HG02870 (cell line): ENCODE results near the gene ALDH3A2.

Experiments used
- ATAC-seq: cut with Tn5 transposase; IDR thresholded peaks from one replicate; pipeline ENCODE4 v1.9.1; 2021; ENCODE audit warnings: mild to moderate bottlenecking, moderate library complexity; ENCODE audit not compliant: unreplicated experiment

The ALDH3A2 gene

DNA sequence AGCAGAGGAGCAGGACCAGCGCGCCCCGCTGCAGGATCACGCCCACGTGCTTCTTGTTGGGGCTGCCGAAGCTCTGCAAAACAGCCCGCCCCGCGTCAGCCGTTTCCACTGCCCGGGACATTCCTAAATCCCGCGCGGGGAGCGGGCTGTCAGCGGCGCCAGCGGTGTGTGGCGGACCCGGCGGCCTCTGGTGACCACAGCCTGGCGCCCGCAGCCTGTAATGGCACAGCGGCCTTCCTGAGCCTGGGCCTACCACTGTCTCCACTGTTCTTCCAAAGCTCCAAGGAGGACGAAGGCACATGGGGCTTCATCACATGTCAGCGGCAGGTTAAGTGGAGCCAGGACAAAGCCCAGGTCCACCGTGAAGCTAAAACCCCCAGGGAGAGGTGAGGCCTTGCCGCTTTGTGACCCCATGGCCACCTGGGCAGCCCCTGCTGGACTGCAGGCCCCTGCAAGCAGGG is 65.4 kb downstream of the ALDH3A2 start:
- no peak for ATAC-seq

DNA sequence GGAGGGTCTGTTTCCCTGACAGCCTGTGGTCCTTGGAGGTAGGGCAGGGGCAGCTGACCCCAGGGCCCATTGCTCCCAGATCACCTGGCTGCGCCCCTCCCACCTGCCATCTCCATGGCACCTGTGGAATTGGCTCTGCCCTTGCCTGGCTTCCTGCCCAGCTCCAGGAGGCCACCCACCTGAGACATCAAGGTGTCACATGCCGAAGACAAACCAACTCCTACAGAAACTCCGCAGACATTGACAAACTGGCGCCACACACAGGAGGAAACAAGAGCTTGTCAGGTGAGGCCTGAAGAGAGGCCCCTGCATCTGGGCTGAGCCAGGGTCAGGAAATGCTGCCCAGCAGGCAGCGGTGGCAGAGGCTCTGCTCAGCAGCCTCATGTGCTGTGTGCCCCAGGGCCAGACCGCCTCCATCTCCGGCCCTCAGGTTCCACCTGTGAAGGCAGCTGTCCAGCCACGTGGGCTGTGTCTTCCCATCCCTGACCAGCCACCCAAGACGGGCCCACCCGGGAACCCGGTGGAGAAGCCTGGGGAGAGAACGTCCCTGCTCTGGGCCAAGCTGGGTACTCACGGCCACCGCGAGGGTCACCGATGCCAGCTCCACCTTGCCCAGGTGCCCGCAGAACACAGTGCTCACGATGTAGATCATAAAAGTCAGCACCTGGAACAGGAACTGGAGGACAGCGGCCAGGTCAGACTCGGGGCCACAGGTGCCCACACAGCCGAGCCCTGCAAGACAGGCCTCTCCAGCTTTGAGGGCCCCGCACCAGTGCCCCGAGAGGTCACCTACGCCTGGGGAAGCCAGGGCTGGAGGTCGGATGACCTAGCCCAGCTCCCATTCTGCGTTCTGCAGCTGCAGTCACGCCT is 66.2 kb downstream of the ALDH3A2 start:
- no peak for ATAC-seq

DNA sequence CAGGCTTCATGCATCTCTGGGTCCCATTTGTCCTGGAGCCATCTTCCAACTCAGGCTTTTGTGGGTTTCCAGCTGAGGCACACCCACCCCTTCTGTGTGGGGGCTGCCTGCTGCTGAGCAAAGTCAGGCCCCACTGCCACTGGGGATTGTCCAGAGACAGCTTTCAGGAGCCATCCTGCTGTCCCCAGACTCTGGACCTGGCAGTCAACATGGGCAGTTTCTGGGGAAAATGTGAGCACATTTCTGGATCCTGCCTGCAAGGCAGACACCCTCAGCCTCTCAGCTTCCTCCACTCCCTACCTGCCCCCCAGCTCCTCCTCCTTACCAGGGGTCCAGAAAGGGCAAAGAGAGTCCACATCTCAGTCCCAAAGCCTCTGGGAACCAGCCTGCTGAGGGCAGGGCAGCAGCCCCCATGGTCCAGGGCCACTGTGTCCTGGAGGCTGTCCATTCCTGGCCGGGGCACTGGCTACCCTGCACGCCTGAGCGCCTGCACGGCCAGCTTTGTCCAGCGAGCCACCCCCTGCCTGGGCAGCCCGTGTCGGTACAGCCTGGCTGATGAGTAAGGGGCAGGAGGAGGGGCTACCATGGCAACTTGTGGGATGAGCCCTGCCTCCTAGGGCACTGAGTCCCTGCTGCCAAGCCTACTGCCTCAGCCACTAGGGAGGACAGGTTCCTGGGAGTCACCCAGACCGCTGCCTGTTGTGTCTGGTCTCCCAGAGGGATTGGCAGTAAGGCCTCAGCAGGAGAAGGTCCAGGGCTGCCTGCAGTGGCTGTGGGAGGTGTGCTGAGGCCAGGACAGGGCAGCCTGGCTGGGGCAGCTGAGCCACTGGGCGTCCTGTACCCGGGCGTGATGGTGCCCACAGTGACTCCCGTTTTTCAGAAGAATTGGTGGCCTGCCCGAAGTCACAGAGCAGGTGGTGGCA is 67.8 kb downstream of the ALDH3A2 start, which contains the start of gene SLC47A2:
Gene SLC47A2, minus strand, starts transcription at position 477 of the 923 bp plus-strand sequence. Its CDS starts 29 bp downstream, at position 448.
- no peak for ATAC-seq

DNA sequence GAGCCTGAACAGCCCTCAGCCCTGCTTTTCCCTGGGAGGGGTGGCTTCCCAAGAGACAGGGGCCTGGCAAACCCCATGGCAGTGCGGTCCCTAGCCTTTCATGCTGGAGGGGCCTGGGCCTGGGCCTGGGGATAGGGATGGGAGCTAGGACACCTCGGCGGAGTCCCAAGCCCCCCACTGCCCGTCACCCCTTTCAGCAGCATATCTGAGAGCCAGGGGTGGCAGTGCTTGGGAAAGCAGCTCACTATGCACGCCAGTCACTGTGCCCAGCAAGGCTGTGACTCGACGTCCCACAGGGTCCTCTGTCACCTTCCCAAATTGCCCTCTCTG is 68.4 kb downstream of the ALDH3A2 start:
- ATAC-seq: no peak

DNA sequence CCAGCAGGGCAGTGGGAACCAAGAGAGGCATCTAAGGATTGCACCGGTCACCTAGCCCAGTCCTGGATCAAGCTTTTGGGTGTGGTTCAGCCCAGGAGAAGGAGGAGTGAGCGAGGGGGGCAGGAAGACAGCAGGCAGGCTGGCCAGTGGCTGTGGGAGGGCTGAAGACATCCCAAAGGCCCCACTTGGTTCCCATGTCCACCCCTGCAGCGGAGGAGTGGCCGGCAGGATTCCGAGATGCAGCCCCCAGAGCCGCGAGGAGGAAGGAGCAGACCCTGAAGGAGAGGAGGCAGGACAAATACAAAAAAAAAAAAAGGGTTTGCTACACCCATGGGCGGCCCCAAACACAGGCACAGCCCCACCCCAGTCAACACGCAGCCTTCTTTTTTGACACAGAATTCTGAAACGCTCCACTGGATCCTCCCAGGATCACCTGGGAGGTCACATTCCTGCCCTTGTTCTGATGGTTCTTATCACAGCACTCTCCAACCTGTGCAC is 68.9 kb downstream of the ALDH3A2 start:
- no peak for ATAC-seq

DNA sequence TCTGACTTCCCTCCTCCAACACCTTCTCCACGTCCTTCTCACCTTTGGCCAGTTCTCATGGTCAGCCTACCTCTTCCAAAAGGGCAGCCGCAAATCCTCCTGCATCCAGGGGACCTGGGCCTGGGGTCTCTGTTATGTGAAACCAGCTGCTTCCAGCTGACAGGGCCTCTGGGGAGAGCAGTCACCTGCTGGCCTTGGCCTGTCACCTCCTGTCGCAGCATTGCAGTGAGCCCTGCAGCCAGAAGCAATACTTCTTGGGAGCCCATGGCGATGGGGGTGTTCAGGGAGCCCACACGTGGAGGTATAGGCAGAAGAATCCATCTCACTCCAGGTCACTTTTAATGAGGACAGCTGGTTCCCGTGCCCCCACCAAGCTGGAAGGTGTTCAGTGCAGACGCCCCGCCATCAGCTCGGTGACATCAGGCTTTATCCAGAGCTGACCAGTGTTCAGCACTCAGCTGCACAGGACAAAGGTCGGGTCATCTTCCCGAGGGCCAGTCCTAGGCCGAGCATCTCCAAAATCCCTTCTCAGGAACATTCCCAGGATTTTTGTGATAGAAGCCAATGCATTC is 69.6 kb downstream of the ALDH3A2 start:
- ATAC-seq: no peak

DNA sequence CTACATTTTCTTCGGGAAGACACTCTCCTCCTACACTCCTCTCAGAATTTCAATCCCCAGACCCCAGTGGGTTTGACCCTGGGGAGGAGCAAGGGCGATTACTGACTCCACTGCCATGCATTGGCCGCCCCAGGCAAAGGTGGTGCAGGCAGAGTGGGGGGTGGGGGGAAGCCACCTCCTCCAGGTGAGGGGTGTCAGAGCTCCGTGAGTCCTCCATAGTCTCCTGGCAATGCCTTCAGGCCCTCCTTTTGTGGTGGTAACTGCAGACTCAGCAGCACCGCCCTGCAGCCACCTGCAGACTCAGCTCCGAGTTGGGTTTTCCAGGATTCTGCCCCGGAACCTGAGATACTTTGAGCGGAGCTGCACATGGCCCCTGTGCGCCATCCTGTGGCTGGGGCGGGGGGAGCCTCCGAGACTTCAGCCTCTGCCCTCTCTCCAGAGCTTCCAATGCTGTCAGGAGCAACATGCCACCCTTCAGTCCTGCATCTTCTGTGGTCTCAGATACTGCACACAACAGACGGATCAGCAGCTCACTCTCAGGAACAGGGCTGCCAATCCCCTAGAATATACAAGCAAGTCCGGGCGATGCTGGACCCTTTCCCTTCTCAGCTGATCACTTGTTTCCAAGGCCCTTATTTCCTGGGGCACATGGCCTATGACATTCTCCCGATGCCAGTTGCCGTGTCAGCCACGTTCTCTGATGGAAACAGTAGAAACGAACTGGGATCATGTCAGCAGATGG is 70.2 kb downstream of the ALDH3A2 start:
- no peak for ATAC-seq

DNA sequence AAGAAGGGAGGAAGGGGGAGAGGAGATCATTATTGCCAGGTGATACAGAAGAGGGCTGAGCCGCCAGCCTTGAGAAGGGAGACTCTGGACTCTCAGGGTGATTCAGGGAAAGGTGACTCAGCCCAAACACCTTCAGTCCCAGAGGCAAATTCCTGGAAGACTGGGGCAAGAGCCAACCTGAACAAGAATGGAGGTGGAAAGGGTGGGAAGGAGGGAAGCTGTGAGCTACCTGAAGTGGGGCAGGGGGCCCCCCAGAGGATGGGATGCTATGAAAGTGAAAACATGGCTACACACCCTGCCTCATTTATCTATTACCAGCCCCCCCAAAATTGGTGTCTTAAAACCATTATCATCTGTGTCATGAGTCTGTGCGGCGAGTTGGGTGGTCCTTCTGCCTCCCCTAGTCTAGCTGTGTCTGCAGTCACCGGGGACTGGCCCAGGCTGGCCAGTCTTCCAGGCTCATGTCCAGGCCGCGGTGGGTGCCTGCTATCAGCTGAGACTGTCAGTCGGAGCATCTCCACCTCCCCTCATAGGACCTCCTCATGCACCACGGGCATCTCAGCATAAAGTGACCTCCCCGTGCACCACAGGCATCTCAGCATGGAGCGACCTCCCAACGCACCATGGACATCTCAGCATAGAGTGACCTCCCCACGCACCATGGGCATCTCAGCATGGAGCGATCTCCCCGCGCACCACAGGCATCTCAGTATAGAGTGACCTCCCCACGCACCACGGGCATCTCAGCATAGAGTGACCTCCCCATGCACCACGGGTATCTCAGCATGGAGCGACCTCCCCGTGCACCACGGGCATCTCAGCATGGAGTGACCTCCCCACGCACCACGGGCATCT is 71.0 kb downstream of the ALDH3A2 start:
- ATAC-seq: no peak

DNA sequence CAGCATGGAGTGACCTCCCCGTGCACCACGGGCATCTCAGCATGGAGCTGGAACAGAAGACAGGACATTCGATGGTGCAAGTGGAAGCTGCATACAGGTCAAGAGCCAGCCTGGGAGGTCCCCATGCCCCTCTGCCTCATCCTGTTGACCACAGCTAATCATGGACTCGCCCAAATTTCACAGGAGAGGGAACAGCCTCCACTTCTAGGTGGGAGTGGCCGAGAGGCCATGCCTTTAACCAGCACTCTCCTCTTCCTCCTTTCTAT is 71.6 kb downstream of the ALDH3A2 start:
- no peak for ATAC-seq

DNA sequence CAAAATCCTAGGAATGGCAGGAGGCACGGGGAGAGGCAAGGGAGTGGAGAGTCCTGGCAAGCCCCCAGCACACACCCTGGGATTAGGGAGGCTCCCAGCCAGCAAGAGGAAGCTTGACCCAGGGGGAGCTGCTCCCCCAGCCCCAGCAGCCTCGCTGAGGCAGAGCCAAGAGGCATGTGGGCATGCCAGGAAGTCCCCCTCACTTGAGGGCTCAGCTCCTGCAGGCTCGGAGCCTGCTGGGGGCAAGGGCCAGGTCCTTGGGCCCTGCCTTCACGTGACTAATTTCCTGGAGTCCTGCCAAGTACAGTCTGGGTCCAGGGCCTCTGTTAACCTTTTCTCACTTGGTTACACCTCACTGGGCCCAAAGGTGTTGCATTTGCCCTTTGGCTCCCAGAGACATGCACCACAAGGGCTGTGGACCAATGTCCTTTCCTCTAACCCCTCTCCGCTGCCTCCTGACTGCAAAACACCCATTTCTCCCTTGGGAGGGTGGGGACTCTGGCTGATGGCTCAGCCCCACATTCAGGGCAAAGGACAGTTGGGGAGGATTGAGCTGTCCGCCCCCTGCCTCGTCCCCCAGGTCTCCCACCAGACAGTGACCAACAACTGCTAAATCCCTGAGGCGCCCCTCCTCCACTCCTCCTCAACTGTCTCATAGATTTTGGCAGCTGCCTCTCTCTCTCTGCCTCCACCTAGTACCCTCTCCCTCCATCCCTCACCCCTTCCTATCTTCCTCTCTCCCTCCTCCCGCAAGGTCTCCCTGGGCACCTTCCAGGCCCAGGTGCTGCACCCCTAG is 72.3 kb downstream of the ALDH3A2 start:
- ATAC-seq: no peak

DNA sequence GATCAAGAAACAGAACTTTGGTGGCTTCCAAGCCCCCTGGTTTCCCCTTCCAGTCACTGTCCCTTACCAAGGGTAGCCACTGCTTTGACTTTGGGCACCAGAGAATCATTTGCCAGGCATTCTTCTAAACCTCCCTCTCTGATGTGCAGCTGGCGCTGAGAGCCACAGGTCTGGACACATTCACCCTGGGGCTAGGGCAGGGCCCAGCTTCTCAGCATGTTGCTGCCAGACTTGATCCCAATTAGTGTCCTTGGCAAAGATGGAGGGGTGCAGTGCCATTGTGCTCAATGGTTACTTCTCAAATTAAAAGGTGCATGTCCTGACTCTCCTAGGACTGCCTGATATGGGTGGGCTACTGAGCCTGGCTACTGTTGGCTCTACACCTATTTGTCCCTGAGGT is 75.4 kb downstream of the ALDH3A2 start:
- no peak for ATAC-seq

DNA sequence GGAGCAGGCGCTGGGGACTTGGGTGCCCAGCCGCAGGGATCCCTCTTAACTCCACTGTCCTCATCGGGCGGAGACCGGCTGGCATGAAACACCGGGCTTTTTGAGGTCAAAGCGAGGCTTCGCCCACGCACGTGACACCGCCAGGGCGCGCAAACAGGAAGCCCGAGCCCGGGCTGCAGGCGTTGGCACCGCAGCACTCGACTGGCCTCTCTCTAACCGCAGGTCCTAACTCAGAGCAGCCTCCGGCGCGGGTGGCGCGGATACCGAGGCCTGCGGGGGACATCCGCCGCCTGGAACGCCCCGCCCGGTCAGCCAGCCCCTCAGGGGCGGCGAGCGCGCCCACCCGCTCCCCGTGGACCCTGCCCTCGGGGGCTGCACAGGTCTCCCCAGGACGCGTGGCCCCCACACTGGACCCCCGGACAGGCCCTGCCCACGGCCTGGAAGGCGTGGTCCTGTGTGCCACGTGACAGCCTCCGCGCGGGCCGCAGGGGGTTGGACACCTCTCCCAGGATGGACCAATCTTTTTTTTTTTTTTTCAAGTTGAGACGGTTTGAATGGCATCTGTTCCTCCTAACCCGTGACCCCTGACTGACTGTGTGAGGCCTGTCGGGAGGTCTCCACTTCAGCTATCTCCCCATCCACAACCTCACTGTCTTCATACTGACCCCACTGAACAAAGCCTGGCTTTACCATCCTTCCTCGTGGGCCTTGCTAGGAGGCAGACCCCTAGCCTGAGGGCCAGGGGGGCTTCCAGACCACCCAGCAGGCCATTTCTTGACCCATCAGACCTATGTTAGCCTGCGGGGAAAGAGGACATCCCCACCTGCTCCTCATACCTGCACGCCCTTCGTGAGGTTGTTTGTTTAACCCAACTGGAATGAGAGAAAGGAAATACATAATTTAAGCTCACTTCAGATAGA is 76.2 kb downstream of the ALDH3A2 start:
- ATAC-seq: no peak

DNA sequence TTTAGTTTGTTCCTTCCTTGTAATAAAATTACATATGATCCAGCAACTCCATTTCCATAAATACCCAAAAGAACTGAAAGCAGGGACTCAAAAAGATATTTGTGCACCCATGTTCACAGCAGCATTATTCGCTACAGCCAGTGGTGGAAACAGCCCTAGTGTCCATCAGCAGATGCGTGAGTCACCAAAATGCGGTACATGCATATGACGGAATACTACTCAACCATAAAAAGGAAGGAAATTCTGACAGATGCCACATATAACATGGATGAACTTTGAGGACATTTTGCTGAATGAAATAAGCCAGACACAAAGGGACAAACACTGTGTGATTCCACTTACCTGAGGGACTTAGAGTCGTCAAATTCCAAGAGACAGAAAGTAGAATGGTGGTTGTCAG is 76.9 kb downstream of the ALDH3A2 start:
- no peak for ATAC-seq

DNA sequence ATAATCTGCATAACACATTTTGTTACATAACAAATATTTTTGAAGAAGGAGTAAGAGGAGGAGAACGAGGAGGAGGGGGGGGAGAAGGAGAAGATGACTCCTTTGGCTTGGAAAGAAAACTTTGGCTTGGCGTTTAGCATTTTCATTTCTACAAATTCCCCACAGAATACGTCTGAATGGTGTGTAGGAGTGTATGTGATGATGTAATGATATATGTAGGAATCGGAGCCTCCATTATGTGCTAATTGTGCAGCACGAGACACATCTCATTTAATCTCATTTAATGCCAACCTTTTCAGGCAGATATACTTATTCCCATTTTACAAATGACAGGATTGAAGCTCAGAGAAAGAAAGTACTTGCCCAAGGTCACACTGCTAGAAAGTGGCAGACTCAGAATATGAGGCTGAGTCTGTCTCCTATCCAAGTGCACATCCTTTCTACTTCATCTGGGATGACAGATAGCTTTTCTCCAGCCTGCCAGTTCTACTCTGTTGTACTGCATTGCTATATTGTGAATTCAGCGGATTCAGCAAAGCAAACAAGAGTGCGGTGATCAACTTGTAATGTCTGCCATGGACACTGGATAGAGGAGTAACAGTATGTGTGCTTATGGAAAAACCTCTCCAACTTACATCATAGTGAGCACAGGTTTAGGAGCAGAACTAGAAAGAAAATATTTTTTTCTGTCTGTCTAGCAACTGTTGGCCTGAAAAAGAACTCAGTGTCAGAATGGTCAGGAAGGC is 78.3 kb downstream of the ALDH3A2 start:
- ATAC-seq: no peak
